Measurements from ENCODE around the gene UQCRHL. TPM values are rescaled to one million over a fixed set of nuclear protein-coding genes. Genes with fewer than 3 reads are reported as not detected.

Gene UQCRHL
- total and polyA plus RNA-seq, 10 of the 15 experiments (the other 5 are each of a cell fraction or from before 2014, with no cell fraction given) = 1.4 to 17.3 (median 5.7) TPM

GRCh38 chr1:15825800-15826199, 18.4 kb upstream of the UQCRHL start:
- H3K9me3 ChIP-seq (replicated peaks; ENCODE audit: control insufficient read depth, insufficient read depth, low read length) = no peaks in the 10 kb centered on the region
- no peak overlapping the region for H3K9ac ChIP-seq (ENCODE audit: control insufficient read depth, insufficient read depth, low read length)
- H3K27ac ChIP-seq (ENCODE audit: control insufficient read depth, insufficient read depth) = no peak overlapping the region
- H3K79me2 ChIP-seq (ENCODE audit: control insufficient read depth, insufficient read depth, low read length) = no peaks in the 10 kb centered on the region
- ChIA-PET CTCF (no interaction called here), RAD21 (ENCODE audit: unreplicated experiment) (no interaction called here), SMC1A (ENCODE audit: uncharacterized antibody, unreplicated experiment) (interaction anchor here (2.9 kb wide), 1 partner anchor 10 kb away, joined by 12 read pairs; no protein-coding TSS in a partner anchor), POLR2A (interaction anchor here (0.7 kb wide), 1 partner anchor 9 kb away, joined by 3 read pairs; no protein-coding TSS in a partner anchor)
- TF ChIP-seq RELB (IDR thresholded peaks at IDR 0.05; ENCODE audit: low read depth) (0 out of 2 replicates have a peak, but pooled peaks have one; percentile 29), ZNF24 (IDR thresholded peaks at IDR 0.05) (no peak), FOXK2 (IDR thresholded peaks at IDR 0.05) (no peak), EZH2 (IDR thresholded peaks at IDR 0.05; ENCODE audit: borderline replicate concordance, control insufficient read depth, low read depth, low read length) (no peak)
- H2AFZ ChIP-seq (ENCODE audit: control insufficient read depth, low read depth, low read length) = no peak overlapping the region
- no peak for ATAC-seq
- H3K27me3 ChIP-seq (replicated peaks in 1 of 2; ENCODE audit: control insufficient read depth in 2 of 2, insufficient read depth in 2 of 2, low read length in 1 of 2) = no peaks in the 10 kb centered on the region
- H3K4me2 ChIP-seq (ENCODE audit: control insufficient read depth, insufficient read depth) = no peak overlapping the region
- in situ Hi-C loops (cut with MboI) (no loop called here), intact Hi-C loops (cut with micrococcal nuclease; ENCODE audit: unreplicated experiment) (no loop called here)
- no peak overlapping the region for H3K4me3 ChIP-seq
- BruUV-seq (replicated peaks) = no TSS peak
- FAIRE-seq = no peak
- no peaks in the 10 kb centered on the region for H3K36me3 ChIP-seq (ENCODE audit: control insufficient read depth in 2 of 2, insufficient read depth in 2 of 2, low read length in 1 of 2)
- peaks cover 15% of the 10 kb centered on the region for H3K4me1 ChIP-seq (ENCODE audit: control insufficient read depth, insufficient read depth, low read length)
- no peaks in the 10 kb centered on the region for H4K20me1 ChIP-seq (ENCODE audit: control insufficient read depth, insufficient read depth)
- no peak for DNase-seq (ENCODE audit: low read depth, low spot score)

- Histone ChIP-seq H3K9me3 (replicated peaks; ENCODE audit: control insufficient read depth, insufficient read depth, low read length) (no peaks in the 10 kb centered on the region), H2AFZ (ENCODE audit: control insufficient read depth, low read depth, low read length) (no peak overlapping the region), H3K27ac (ENCODE audit: control insufficient read depth, insufficient read depth) (no peak overlapping the region), H3K36me3 (ENCODE audit: control insufficient read depth in 2 of 2, insufficient read depth in 2 of 2, low read length in 1 of 2) (no peaks in the 10 kb centered on the region), H3K9ac (ENCODE audit: control insufficient read depth, insufficient read depth, low read length) (no peak overlapping the region), H3K27me3 (replicated peaks in 1 of 2; ENCODE audit: control insufficient read depth in 2 of 2, insufficient read depth in 2 of 2, low read length in 1 of 2) (no peaks in the 10 kb centered on the region), H3K79me2 (ENCODE audit: control insufficient read depth, insufficient read depth, low read length) (no peaks in the 10 kb centered on the region), H3K4me2 (ENCODE audit: control insufficient read depth, insufficient read depth) (no peak overlapping the region), H3K4me1 (ENCODE audit: control insufficient read depth, insufficient read depth, low read length) (no peaks in the 10 kb centered on the region), H4K20me1 (ENCODE audit: control insufficient read depth, insufficient read depth) (no peaks in the 10 kb centered on the region), H3K4me3 (no peak overlapping the region)
- TF ChIP-seq NBN (IDR thresholded peaks at IDR 0.05) = no peak
- no peak for TF ChIP-seq KAT2A (conservative IDR thresholded peaks at IDR 0.05; ENCODE audit: control insufficient read depth, low read depth, low read length)
- TF ChIP-seq SUZ12 (IDR thresholded peaks at IDR 0.05; ENCODE audit: unreplicated experiment) = no peak
- no peak for TF ChIP-seq ESRRA (IDR thresholded peaks at IDR 0.05; ENCODE audit: low read length)
- TF ChIP-seq POLR2AphosphoS5 (IDR thresholded peaks at IDR 0.05; ENCODE audit: low read length) = no peak
- no peak for TF ChIP-seq ZBTB40 (IDR thresholded peaks at IDR 0.05; ENCODE audit: borderline replicate concordance)
- intact Hi-C loops (cut with micrococcal nuclease; ENCODE audit: unreplicated experiment) = no loop called here
- ChIA-PET RAD21 (ENCODE audit: unreplicated experiment) (interaction anchor here (1.0 to 1.2 kb wide), 2 partner anchors 8 to 154 kb away, joined by 3 to 4 read pairs; no protein-coding TSS in a partner anchor), SMC1A (ENCODE audit: uncharacterized antibody, unreplicated experiment) (interaction anchor here (0.8 to 1.5 kb wide), 3 partner anchors 23 to 187 kb away, joined by 3 to 4 read pairs (median 4); no protein-coding TSS in a partner anchor), CTCF (interaction anchor here (2.1 kb wide), 1 partner anchor 187 kb away, joined by 7 read pairs; no protein-coding TSS in a partner anchor), POLR2A (no interaction called here)
- in situ Hi-C loops (cut with MboI) = no loop called here
- BruUV-seq (replicated peaks) = no TSS peak
- WGBS (ENCODE audit: insufficient coverage, insufficient replicate concordance, low lambda C conversion rate, missing lambda C conversion rate) = 96% methylated on average over 3 of the region's 3 CpGs
- DNase-seq (ENCODE audit: low read depth, low spot score) = no peak
- no peak for FAIRE-seq
- ATAC-seq = no peak
Measured at GRCh38 chr1:15820478-15820877, 13.0 kb upstream of the UQCRHL start.
